ENCODE data around the gene ALS2CL. TPM values are rescaled to one million over a fixed set of nuclear protein-coding genes. Genes with fewer than 3 reads are reported as not detected.

Gene ALS2CL
- total RNA-seq, 1 experiment from 2014 or later, result 4.9 TPM

- H2AK5ac ChIP-seq (ENCODE audit: insufficient read length, low read length), result no peak overlapping the region
- WGBS (ENCODE audit: extremely low coverage, insufficient read length, low lambda C conversion rate), result no CpG with 5 or more reads among the region's 10 CpGs
Observed at GRCh38 chr3:46681387-46681786, 12.1 kb downstream of the ALS2CL start.

More at GRCh38 chr3:46681387-46681786, 12.1 kb downstream of the ALS2CL start:
- H4K20me1 ChIP-seq (ENCODE audit: control insufficient read depth, insufficient read depth, insufficient read length), result no peaks in the 10 kb centered on the region
- no peaks in the 10 kb centered on the region for H3K79me1 ChIP-seq (ENCODE audit: insufficient read depth, low read depth, low read length, poor library complexity, severe bottlenecking)
- H3K18ac ChIP-seq (ENCODE audit: insufficient read length, low read depth, low read length), result no peak overlapping the region
- Mint-ChIP-seq H3K27ac (no peak overlapping the region; a peak in 1 of 7 replicates), H3K9me3 (no peaks in the 10 kb centered on the region), H3K4me1 (peaks cover 3 to 18% of the 10 kb centered on the region in 2 experiments), H3K4me3 (no peak overlapping the region), H3K36me3 (ENCODE audit: insufficient read depth in 1 of 3, low read depth in 3 of 3) (no peaks in the 10 kb centered on the region; a peak in 3 of 7 replicates), H3K27me3 (ENCODE audit: low read depth) (no peaks in the 10 kb centered on the region)
- H3K27me3 ChIP-seq (ENCODE audit: insufficient read depth, low read length), result no peaks in the 10 kb centered on the region
- no peak overlapping the region for H3K56ac ChIP-seq (ENCODE audit: insufficient read length, low read depth, low read length)
- no peak for TF ChIP-seq CTCF (conservative IDR thresholded peaks at IDR 0.05)
- H3T11ph ChIP-seq (ENCODE audit: low read length), result no peak overlapping the region
- H2BK120ac ChIP-seq (ENCODE audit: low read depth, low read length, poor library complexity, severe bottlenecking), result no peak overlapping the region
- H2BK5ac ChIP-seq (ENCODE audit: insufficient read length, low read length), result no peak overlapping the region
- no peak overlapping the region for H3K23ac ChIP-seq (ENCODE audit: insufficient read length, low read depth, low read length)
- DNase-seq, result no peak
- H2BK15ac ChIP-seq (ENCODE audit: low read depth, low read length), result no peak overlapping the region
- no peaks in the 10 kb centered on the region for H3K4me1 ChIP-seq (ENCODE audit: insufficient read depth, low read length)
- H2BK12ac ChIP-seq (ENCODE audit: insufficient read length, low read depth, low read length), result no peak overlapping the region
- no peak overlapping the region for H4K5ac ChIP-seq (ENCODE audit: insufficient read length, low read depth, low read length)
- no peaks in the 10 kb centered on the region for H3K79me2 ChIP-seq (ENCODE audit: insufficient read depth, low read length)
- no peaks in the 10 kb centered on the region for H3K9me3 ChIP-seq (ENCODE audit: control insufficient read depth, low read depth, low read length)
- H4K91ac ChIP-seq (ENCODE audit: insufficient read length, low read depth, low read length), result no peak overlapping the region
- H3K27ac ChIP-seq (ENCODE audit: insufficient read length, low read depth, low read length), result no peak overlapping the region
- H3K23me2 ChIP-seq (ENCODE audit: insufficient read length, low read depth, low read length, poor library complexity, severe bottlenecking), result no peaks in the 10 kb centered on the region
- H2AFZ ChIP-seq (ENCODE audit: low read length), result no peak overlapping the region
- no peak overlapping the region for H4K8ac ChIP-seq (replicated peaks; ENCODE audit: insufficient read length, low read depth, low read length)
- no peak overlapping the region for H2BK20ac ChIP-seq (ENCODE audit: low read depth, low read length, poor library complexity, severe bottlenecking)
- H3K9ac ChIP-seq (ENCODE audit: extremely low read depth, insufficient read length, low read length), result no peak overlapping the region
- H3K4ac ChIP-seq (ENCODE audit: low read depth, low read length), result no peak overlapping the region
- H3K14ac ChIP-seq (ENCODE audit: insufficient read depth, low read length), result no peak overlapping the region
- no peak overlapping the region for H3K4me2 ChIP-seq (ENCODE audit: insufficient read depth, insufficient read length, low read length)
